PC-3 (cell line): ENCODE data around the gene RANBP3L. TPM values are rescaled to one million over a fixed set of nuclear protein-coding genes. Genes with fewer than 3 reads are reported as not detected.

Experiments
- ATAC-seq: fragments of 200-7000 bp; cut with Tn5 transposase; 2 replicates; pipeline ENCODE4 v1.9.1; 2020; ENCODE audit warnings: mild to moderate bottlenecking, moderate library complexity
- BruUV-seq: library from RNA; stranded (reverse); fragments of 400-500 nt; replicated peaks from 2 replicates; lab custom pipeline; 2021; lab: Mats Ljungman, UMichigan
- CTCF ChIA-PET: fragments of 300-600 bp; sonication (Branson Sonifier 250); formaldehyde crosslinking; loops from one replicate; lab custom pipeline; 2022; ENCODE audit warnings: antibody characterized with exemption; lab: Charles Lee
- POLR2A ChIA-PET: fragments of 300-600 bp; sonication (Branson Sonifier 250); formaldehyde crosslinking; loops from one replicate; lab custom pipeline; 2022; ENCODE audit warnings: antibody characterized with exemption; ENCODE audit not compliant: unreplicated experiment; lab: Charles Lee
- DNase-seq: peaks from one replicate; pipeline ENCODE4 v3.0.0-alpha.2; 2015
- H2AFZ ChIP-seq: fragments of 300-600 bp; sonication (generic); 2 replicates; pipeline ENCODE4 v1.6.0; 2016; ENCODE audit warnings: antibody characterized with exemption, low read length
- H3F3A ChIP-seq: fragments of 300-600 bp; sonication (generic); one replicate; pipeline ENCODE4 v1.6.0; 2017; ENCODE audit warnings: antibody characterized with exemption, low read length, control low read depth, mild to moderate bottlenecking; ENCODE audit not compliant: unreplicated experiment
- H3K27ac ChIP-seq: fragments of 300-600 bp; sonication (generic); 2 replicates; pipeline ENCODE4 v1.5.1; 2016; ENCODE audit warnings: mild to moderate bottlenecking, low read length
- H3K27me3 ChIP-seq: fragments of 300-600 bp; sonication (generic); 2 replicates; pipeline ENCODE4 v1.6.1; 2016; ENCODE audit warnings: low read length, mixed read lengths
- H3K36me3 ChIP-seq: fragments of 300-600 bp; sonication (generic); 2 replicates; pipeline ENCODE4 v1.6.1; 2016; ENCODE audit warnings: low read depth, mixed run types, low read length, mixed read lengths
- H3K4me1 ChIP-seq: fragments of 300-600 bp; sonication (generic); 2 replicates; pipeline ENCODE4 v1.5.1; 2016; ENCODE audit warnings: low read length; ENCODE audit not compliant: insufficient read depth
- H3K4me2 ChIP-seq: fragments of 300-600 bp; sonication (generic); 2 replicates; pipeline ENCODE4 v1.6.0; 2016; ENCODE audit warnings: low read length
- H3K4me3 ChIP-seq: fragments of 300-600 bp; sonication (generic); 2 replicates; pipeline ENCODE4 v1.5.1; 2016; ENCODE audit warnings: mild to moderate bottlenecking, low read length, mixed read lengths
- H3K79me2 ChIP-seq: fragments of 300-600 bp; sonication (generic); 2 replicates; pipeline ENCODE4 v1.6.1; 2017; ENCODE audit warnings: low read length, mixed read lengths
- H3K9ac ChIP-seq: fragments of 300-600 bp; sonication (generic); 2 replicates; pipeline ENCODE4 v1.6.0; 2016; ENCODE audit warnings: mild to moderate bottlenecking, low read length
- H3K9me2 ChIP-seq: fragments of 300-600 bp; sonication (generic); replicated peaks from 2 replicates; pipeline ENCODE4 v1.6.1; 2016; ENCODE audit warnings: mixed run types, low read length, mixed read lengths
- H3K9me3 ChIP-seq: fragments of 300-600 bp; sonication (generic); 2 replicates; pipeline ENCODE4 v1.6.1; 2016; ENCODE audit warnings: low read length, mixed read lengths
- H4K20me1 ChIP-seq: fragments of 300-600 bp; sonication (generic); 2 replicates; pipeline ENCODE4 v1.6.1; 2016; ENCODE audit warnings: low read length, mixed read lengths
- CTCF ChIP-seq: fragments of 300-600 bp; sonication (generic); conservative IDR thresholded peaks from 2 replicates; pipeline ENCODE4 v1.5.1; 2017; ENCODE audit warnings: antibody characterized with exemption, low read depth, mild to moderate bottlenecking, low read length
- EZH2 ChIP-seq: fragments of 300-600 bp; sonication (generic); IDR thresholded peaks from one replicate; pipeline ENCODE4 v1.6.1; 2017; ENCODE audit warnings: antibody characterized with exemption, mild to moderate bottlenecking, low read length; ENCODE audit not compliant: unreplicated experiment
- EZH2phosphoT487 ChIP-seq: fragments of 300-600 bp; sonication (generic); IDR thresholded peaks from 2 replicates; pipeline ENCODE4 v1.6.1; 2018; ENCODE audit warnings: mild to moderate bottlenecking, antibody characterized with exemption, low read length, borderline replicate concordance
- intact Hi-C: fragments of 100-400 bp; cut with micrococcal nuclease; formaldehyde crosslinking; loops from 2 replicates; pipeline ENCODE4 v1.9.0; 2023
- total RNA-seq: library from RNA; depleted of rRNA; stranded (reverse); fragments of >200 nt; gene quantifications from 2 replicates; pipeline ENCODE4 v1.2.3, GENCODE V29; 2014

Gene RANBP3L
- total RNA-seq, 1 experiment from 2014 or later: not detected

GRCh38 chr5:36304095-36304805, 2.5 kb upstream of the RANBP3L start:
- no peaks in the 10 kb centered on the region for H4K20me1 ChIP-seq
- H3K4me3 ChIP-seq: no peak overlapping the region
- DNase-seq (no peak), ATAC-seq (no peak)
- H3K9ac ChIP-seq: no peak overlapping the region
- peaks cover 28% of the 10 kb centered on the region for H3K4me1 ChIP-seq
- intact Hi-C loops: no loop called here
- H3F3A ChIP-seq: no peaks in the 10 kb centered on the region
- ChIA-PET CTCF (no interaction called here), POLR2A (interaction anchor here (0.7 kb wide), 1 partner anchor 218 kb away, joined by 3 read pairs; no protein-coding TSS in a partner anchor)
- no peaks in the 10 kb centered on the region for H3K9me3 ChIP-seq
- no peaks in the 10 kb centered on the region for H3K79me2 ChIP-seq
- H2AFZ ChIP-seq: no peak overlapping the region
- no peaks in the 10 kb centered on the region for H3K36me3 ChIP-seq
- no peak overlapping the region for H3K4me2 ChIP-seq
- no peaks in the 10 kb centered on the region for H3K9me2 ChIP-seq
- TF ChIP-seq EZH2phosphoT487 (no peak), CTCF (no peak), EZH2 (no peak)
- H3K27me3 ChIP-seq: peaks cover 11% of the 10 kb centered on the region
- BruUV-seq: no TSS peak
- no peak overlapping the region for H3K27ac ChIP-seq

GRCh38 chr5:36300927-36301540, 668 bp downstream of the RANBP3L start:
- no peak overlapping the region for H3K9ac ChIP-seq
- no peaks in the 10 kb centered on the region for H3K27me3 ChIP-seq
- peak overlapping the region; percentile 24 for H3K27ac ChIP-seq
- TF ChIP-seq EZH2: no peak
- TF ChIP-seq CTCF: no peak
- no peak for TF ChIP-seq EZH2phosphoT487
- no TSS peak for BruUV-seq
- H3K4me2 ChIP-seq: peak overlapping the region; percentile 52
- CTCF ChIA-PET: interaction anchor here (1.9 kb wide), 1 partner anchor 222 kb away, joined by 7 read pairs; no protein-coding TSS in a partner anchor
- ATAC-seq (peak; percentile 62), DNase-seq (peak; percentile 76)
- peaks cover 28% of the 10 kb centered on the region for H3K4me1 ChIP-seq
- H3K79me2 ChIP-seq: no peaks in the 10 kb centered on the region
- POLR2A ChIA-PET: no interaction called here
- H3K9me3 ChIP-seq: no peaks in the 10 kb centered on the region
- no peaks in the 10 kb centered on the region for H3K9me2 ChIP-seq
- no peaks in the 10 kb centered on the region for H3F3A ChIP-seq
- intact Hi-C loops: no loop called here
- no peaks in the 10 kb centered on the region for H4K20me1 ChIP-seq
- H3K36me3 ChIP-seq: no peaks in the 10 kb centered on the region
- H2AFZ ChIP-seq: no peak overlapping the region
- H3K4me3 ChIP-seq: no peak overlapping the region; the same call in 1 of the 2 replicates
